RWPE1 (cell line): ENCODE data around the gene CARTPT.

Experiments used
- CTCF ChIA-PET: fragments of 350-600 bp; sonication (Branson Sonifier 250); formaldehyde crosslinking; extraction: SDS; loops from one replicate; lab custom pipeline; 2021; lab: Yijun Ruan, JAX
- POLR2A ChIA-PET: fragments of 400-600 bp; formaldehyde crosslinking; extraction: SDS; loops from one replicate; lab custom pipeline; 2020; ENCODE audit warnings: antibody characterized with exemption; ENCODE audit not compliant: low non-redundant PET; lab: Yijun Ruan, JAX
- DNase-seq: peaks from one replicate; pipeline ENCODE4 v3.0.0; 2012; ENCODE audit warnings: low spot score
- H3K27ac ChIP-seq: fragments of 450-650 bp; 2 replicates; pipeline ENCODE4 v1.5.1; 2017
- TF ChIP-seq, protein P1 (sequence below): fragments of 450-650 bp; conservative IDR thresholded peaks from 2 replicates; pipeline ENCODE4 v1.5.1; 2017; ENCODE audit warnings: low read depth, mild to moderate bottlenecking

CARTPT gene

DNA sequence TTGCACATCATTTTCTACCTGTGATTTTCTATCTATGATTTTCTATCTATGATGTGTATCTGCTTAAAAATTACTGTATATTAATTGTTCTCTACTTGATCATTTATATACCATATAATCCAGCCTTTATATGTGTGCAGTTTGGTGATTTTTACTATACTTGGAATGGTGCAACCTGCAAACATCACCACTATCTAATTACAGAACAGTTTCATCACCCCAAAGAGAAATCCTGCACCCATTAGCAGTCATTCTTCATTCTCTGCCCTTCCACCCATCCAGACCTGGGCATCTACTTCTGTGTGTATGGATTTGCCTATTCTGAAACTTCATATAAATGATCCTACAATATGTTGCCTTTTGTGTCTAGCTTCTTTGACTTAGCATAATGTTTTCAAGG lies 51.3 kb downstream of the CARTPT start:
- ChIA-PET CTCF (interaction anchor here (0.7 kb wide), 1 partner anchor 974 kb away, joined by 6 read pairs; no protein-coding TSS in a partner anchor), POLR2A (no interaction called here)
- H3K27ac ChIP-seq: no peak overlapping the region
- TF ChIP-seq, protein P1, sequence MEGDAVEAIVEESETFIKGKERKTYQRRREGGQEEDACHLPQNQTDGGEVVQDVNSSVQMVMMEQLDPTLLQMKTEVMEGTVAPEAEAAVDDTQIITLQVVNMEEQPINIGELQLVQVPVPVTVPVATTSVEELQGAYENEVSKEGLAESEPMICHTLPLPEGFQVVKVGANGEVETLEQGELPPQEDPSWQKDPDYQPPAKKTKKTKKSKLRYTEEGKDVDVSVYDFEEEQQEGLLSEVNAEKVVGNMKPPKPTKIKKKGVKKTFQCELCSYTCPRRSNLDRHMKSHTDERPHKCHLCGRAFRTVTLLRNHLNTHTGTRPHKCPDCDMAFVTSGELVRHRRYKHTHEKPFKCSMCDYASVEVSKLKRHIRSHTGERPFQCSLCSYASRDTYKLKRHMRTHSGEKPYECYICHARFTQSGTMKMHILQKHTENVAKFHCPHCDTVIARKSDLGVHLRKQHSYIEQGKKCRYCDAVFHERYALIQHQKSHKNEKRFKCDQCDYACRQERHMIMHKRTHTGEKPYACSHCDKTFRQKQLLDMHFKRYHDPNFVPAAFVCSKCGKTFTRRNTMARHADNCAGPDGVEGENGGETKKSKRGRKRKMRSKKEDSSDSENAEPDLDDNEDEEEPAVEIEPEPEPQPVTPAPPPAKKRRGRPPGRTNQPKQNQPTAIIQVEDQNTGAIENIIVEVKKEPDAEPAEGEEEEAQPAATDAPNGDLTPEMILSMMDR: no peak
- DNase-seq: no peak
